ENCODE measurements around the gene PTRHD1. TPM values are rescaled to one million over a fixed set of nuclear protein-coding genes. Genes with fewer than 3 reads are reported as not detected.
A peak's percentile ranks its signal among the peaks of the same experiment; 100 is the strongest.

The PTRHD1 gene
- total RNA-seq, 4 donors from 2014 or later = 17.3 to 45.0 (median 37.3) TPM

GRCh38 chr2:24832931-24833701 lies 39.9 kb upstream of the PTRHD1 start:
- Histone ChIP-seq H3K9me3 (no peaks in the 10 kb centered on the region), H3K36me3 (no peaks in the 10 kb centered on the region), H3K4me1 (peaks cover 0 to under 1% of the 10 kb centered on the region in 2 donors), H3K27ac (no peak overlapping the region), H3K4me3 (no peak overlapping the region), H3K27me3 (no peaks in the 10 kb centered on the region)
- intact Hi-C loops (cut with DNase I; ENCODE audit: low total_unique reads) (no loop called here), in situ Hi-C loops (cut with MboI; ENCODE audit: low sequenced_read_pairs in 4 of 4) (no loop called here)
- no peak for TF ChIP-seq POLR2A (IDR thresholded peaks at IDR 0.05)
- no peak for TF ChIP-seq CTCF (IDR thresholded peaks at IDR 0.05 in 4 of 5, conservative IDR thresholded peaks at IDR 0.05 in 1 of 5)
- no peak for DNase-seq
- no peak for ATAC-seq

DNA sequence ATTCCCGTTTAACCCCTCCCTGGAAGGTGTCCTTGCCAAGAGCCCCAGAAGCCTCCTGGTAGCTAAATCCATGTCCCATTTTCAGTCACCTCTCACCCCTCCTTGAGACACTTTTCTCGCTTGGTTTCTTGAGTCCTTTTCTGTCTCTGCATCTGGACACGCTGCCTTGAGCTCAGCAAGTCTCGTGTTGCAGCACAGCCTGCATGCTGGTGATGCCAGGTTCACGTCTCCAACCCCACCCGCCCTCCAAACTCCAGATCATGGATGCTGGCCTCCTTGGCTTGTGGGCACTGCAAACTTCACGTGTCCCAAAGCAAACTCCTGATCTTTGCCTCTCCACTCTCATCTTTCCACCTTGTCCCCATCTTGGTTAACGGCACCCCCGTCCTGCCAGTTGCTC lies 39.3 kb upstream of the PTRHD1 start:
- in situ Hi-C loops (cut with MboI; ENCODE audit: low sequenced_read_pairs in 4 of 4) (no loop called here), intact Hi-C loops (cut with DNase I; ENCODE audit: low total_unique reads) (no loop called here)
- Histone ChIP-seq H3K9me3 (no peaks in the 10 kb centered on the region), H3K27ac (no peak overlapping the region), H3K4me3 (no peak overlapping the region), H3K36me3 (no peaks in the 10 kb centered on the region), H3K27me3 (no peaks in the 10 kb centered on the region), H3K4me1 (peaks cover 0 to 5% of the 10 kb centered on the region in 2 donors)
- no peak for ATAC-seq
- no peak for TF ChIP-seq CTCF (IDR thresholded peaks at IDR 0.05 in 4 of 5, conservative IDR thresholded peaks at IDR 0.05 in 1 of 5)
- no peak for DNase-seq

DNA sequence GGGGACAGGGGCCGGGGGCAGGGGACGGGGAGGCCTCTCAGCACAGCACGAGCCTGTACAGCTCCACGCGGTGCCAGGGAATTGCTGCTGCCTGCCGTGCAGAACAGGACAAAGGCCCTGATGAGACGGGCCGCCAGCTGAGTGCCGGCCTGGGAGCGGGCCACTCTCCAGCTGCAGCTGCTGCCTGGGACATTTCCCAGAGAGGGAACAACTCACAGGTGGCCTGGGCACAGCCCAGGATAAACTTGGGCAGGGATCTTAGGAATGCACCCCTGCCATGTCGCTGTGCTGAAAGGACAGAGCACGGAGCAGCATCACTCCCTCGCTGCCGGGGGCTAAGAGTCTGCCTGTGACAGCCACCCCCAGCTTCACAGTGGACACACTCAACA lies 38.9 kb upstream of the PTRHD1 start:
- H3K36me3 ChIP-seq = no peaks in the 10 kb centered on the region
- DNase-seq (peak; percentile 45 to 67), ATAC-seq (peak; percentile 60 to 65)
- no peaks in the 10 kb centered on the region for H3K9me3 ChIP-seq
- peaks cover 0 to 9% of the 10 kb centered on the region in 2 donors for H3K4me1 ChIP-seq
- TF ChIP-seq POLR2A (IDR thresholded peaks at IDR 0.05) (no peak), CTCF (IDR thresholded peaks at IDR 0.05 in 4 of 5, conservative IDR thresholded peaks at IDR 0.05 in 1 of 5) (no peak)
- H3K27ac ChIP-seq = no peak overlapping the region
- H3K27me3 ChIP-seq = no peaks in the 10 kb centered on the region
- in situ Hi-C loops (cut with MboI; ENCODE audit: low sequenced_read_pairs in 4 of 4) (no loop called here), intact Hi-C loops (cut with DNase I; ENCODE audit: low total_unique reads) (no loop called here)
- H3K4me3 ChIP-seq = no peak overlapping the region

- TF ChIP-seq POLR2A (IDR thresholded peaks at IDR 0.05) (no peak), CTCF (IDR thresholded peaks at IDR 0.05 in 4 of 5, conservative IDR thresholded peaks at IDR 0.05 in 1 of 5) (no peak)
- Histone ChIP-seq H3K9me3 (no peaks in the 10 kb centered on the region), H3K27me3 (no peaks in the 10 kb centered on the region), H3K4me3 (no peak overlapping the region), H3K4me1 (peaks cover 0 to 13% of the 10 kb centered on the region in 2 donors), H3K36me3 (no peaks in the 10 kb centered on the region), H3K27ac (no peak overlapping the region)
- no peak for ATAC-seq
- no peak for DNase-seq
- intact Hi-C loops (cut with DNase I; ENCODE audit: low total_unique reads) (no loop called here), in situ Hi-C loops (cut with MboI; ENCODE audit: low sequenced_read_pairs in 4 of 4) (no loop called here)
These were observed 38.3 kb upstream of the PTRHD1 start for GRCh38 chr2:24831221-24832072.
